ENCODE data around the gene PC.

DNA sequence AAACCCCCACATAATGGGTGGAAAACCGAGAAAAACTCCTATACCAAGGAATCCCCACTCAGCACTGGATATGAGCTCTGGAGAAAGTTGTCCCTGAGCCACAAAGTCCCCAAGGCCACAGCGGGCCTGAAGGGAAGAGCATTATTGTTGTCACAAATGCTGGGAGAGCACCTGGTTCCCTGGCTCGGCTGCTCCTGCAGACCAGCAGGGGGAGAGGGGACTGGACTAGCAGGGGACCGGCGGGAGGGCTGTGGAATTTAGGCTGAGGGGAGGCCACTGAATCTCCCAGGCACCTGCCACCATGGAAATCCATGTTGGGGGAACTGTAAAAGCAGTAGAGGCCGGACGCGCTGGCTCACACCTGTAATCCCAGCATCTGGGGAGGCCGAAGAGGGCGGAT lies 7.0 kb downstream of the PC start:
- TF ChIP-seq, protein P1, sequence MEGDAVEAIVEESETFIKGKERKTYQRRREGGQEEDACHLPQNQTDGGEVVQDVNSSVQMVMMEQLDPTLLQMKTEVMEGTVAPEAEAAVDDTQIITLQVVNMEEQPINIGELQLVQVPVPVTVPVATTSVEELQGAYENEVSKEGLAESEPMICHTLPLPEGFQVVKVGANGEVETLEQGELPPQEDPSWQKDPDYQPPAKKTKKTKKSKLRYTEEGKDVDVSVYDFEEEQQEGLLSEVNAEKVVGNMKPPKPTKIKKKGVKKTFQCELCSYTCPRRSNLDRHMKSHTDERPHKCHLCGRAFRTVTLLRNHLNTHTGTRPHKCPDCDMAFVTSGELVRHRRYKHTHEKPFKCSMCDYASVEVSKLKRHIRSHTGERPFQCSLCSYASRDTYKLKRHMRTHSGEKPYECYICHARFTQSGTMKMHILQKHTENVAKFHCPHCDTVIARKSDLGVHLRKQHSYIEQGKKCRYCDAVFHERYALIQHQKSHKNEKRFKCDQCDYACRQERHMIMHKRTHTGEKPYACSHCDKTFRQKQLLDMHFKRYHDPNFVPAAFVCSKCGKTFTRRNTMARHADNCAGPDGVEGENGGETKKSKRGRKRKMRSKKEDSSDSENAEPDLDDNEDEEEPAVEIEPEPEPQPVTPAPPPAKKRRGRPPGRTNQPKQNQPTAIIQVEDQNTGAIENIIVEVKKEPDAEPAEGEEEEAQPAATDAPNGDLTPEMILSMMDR (optimal IDR thresholded peaks at IDR 0.05 in 1 of 3, IDR thresholded peaks at IDR 0.05 in 1 of 3, conservative IDR thresholded peaks at IDR 0.05 in 1 of 3; ENCODE audit: extremely low read depth in 1 of 3, insufficient read depth in 2 of 3, low read length in 3 of 3) = no peak
- no peak for TF ChIP-seq EZH2 (IDR thresholded peaks at IDR 0.05; ENCODE audit: low read length)
